ENCODE results near the gene APOH. TPM values are rescaled to one million over a fixed set of nuclear protein-coding genes. Genes with fewer than 3 reads are reported as not detected.

The APOH gene
- total RNA-seq, 4 donors from 2014 or later = not detected

- H3K27me3 ChIP-seq = no peaks in the 10 kb centered on the region
- intact Hi-C loops (cut with DNase I) = no loop called here
- DNase-seq = no peak
- no peak overlapping the region for H3K27ac ChIP-seq
- TF ChIP-seq, protein P1, sequence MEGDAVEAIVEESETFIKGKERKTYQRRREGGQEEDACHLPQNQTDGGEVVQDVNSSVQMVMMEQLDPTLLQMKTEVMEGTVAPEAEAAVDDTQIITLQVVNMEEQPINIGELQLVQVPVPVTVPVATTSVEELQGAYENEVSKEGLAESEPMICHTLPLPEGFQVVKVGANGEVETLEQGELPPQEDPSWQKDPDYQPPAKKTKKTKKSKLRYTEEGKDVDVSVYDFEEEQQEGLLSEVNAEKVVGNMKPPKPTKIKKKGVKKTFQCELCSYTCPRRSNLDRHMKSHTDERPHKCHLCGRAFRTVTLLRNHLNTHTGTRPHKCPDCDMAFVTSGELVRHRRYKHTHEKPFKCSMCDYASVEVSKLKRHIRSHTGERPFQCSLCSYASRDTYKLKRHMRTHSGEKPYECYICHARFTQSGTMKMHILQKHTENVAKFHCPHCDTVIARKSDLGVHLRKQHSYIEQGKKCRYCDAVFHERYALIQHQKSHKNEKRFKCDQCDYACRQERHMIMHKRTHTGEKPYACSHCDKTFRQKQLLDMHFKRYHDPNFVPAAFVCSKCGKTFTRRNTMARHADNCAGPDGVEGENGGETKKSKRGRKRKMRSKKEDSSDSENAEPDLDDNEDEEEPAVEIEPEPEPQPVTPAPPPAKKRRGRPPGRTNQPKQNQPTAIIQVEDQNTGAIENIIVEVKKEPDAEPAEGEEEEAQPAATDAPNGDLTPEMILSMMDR (IDR thresholded peaks at IDR 0.05) = no peak
- no peak for TF ChIP-seq POLR2A (IDR thresholded peaks at IDR 0.05)
- peaks cover 0 to 20% (median 0%) of the 10 kb centered on the region in 3 donors for H3K4me1 ChIP-seq
- peaks cover 0 to 7% (median 0%) of the 10 kb centered on the region in 3 donors for H3K9me3 ChIP-seq
- no peak overlapping the region for H3K4me3 ChIP-seq
- H3K36me3 ChIP-seq = no peaks in the 10 kb centered on the region
These were observed 44.3 kb upstream of the APOH start for GRCh38 chr17:66273586-66273848.

- intact Hi-C loops (cut with DNase I) = no loop called here
- no peak for TF ChIP-seq POLR2A (IDR thresholded peaks at IDR 0.05)
- TF ChIP-seq, protein P1 (IDR thresholded peaks at IDR 0.05) = no peak
These were observed 43.8 kb upstream of the APOH start for GRCh38 chr17:66272811-66273585.

DNA sequence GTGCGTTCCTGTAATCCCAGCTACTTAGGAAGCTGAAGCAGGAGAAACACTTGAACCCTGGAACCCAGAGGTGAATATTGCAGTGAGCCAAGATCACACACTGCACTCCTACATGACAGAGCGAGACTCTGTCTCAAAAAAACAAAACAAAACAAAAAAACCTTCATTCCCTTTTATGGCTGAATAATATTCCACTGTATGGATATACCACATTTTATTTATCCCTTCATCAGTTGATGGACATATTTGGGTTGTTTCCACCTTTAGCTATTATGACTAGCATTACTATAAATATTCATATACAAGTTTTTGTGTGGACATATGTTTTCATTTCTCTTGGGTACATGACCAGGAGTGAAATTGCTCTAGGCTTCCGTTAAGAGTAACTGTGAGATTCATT lies 42.3 kb upstream of the APOH start:
- WGBS, 2 donors = 90 to 100% methylated on average over 3 of the region's 3 CpGs
- Histone ChIP-seq H3K27ac (no peak overlapping the region), H3K4me1 (peaks cover 0 to 20% (median 0%) of the 10 kb centered on the region in 3 donors), H3K4me3 (no peak overlapping the region), H3K9me3 (peaks cover 0 to 7% (median 0%) of the 10 kb centered on the region in 3 donors), H3K27me3 (no peaks in the 10 kb centered on the region), H3K36me3 (no peaks in the 10 kb centered on the region)
- intact Hi-C loops (cut with DNase I) = no loop called here
- TF ChIP-seq, protein P1 (IDR thresholded peaks at IDR 0.05) = no peak
- no peak for TF ChIP-seq POLR2A (IDR thresholded peaks at IDR 0.05)
- DNase-seq = no peak

More at GRCh38 chr17:66272811-66273585, 43.8 kb upstream of the APOH start:
- DNase-seq = no peak
- peaks cover 0 to 7% (median 0%) of the 10 kb centered on the region in 3 donors for H3K9me3 ChIP-seq
- no peaks in the 10 kb centered on the region for H3K36me3 ChIP-seq
- H3K4me3 ChIP-seq = no peak overlapping the region
- H3K4me1 ChIP-seq = peaks cover 0 to 20% (median 0%) of the 10 kb centered on the region in 3 donors
- 38 to 42% methylated on average over 5 of the region's 5 CpGs for WGBS, 2 donors
- H3K27me3 ChIP-seq = no peaks in the 10 kb centered on the region
- no peak overlapping the region for H3K27ac ChIP-seq

DNA sequence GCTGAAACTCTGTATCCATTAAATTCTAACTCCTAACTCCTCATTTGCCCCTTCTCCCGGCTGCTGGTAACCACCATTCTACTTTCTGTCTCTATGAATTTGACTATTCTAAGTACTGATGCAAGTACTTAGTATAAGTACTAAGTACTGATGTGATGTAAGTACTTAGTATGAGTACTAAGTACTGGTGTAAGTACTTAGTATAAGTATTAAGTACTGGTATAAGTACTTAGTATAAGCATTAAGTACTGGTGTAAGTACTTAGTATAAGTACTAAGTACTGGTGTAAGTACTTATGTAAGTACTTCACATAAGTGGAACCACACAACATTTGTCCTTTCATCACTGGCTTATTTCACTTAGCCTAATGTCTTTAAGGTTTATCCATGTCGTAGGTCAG lies 40.9 kb upstream of the APOH start:
- no peak for TF ChIP-seq POLR2A (IDR thresholded peaks at IDR 0.05)
- TF ChIP-seq, protein P1 (IDR thresholded peaks at IDR 0.05) = no peak
- H3K27me3 ChIP-seq = no peaks in the 10 kb centered on the region
- H3K9me3 ChIP-seq = peaks cover 0 to 7% (median 0%) of the 10 kb centered on the region in 3 donors
- no peak for DNase-seq
- no peaks in the 10 kb centered on the region for H3K36me3 ChIP-seq
- H3K27ac ChIP-seq = no peak overlapping the region
- 84 to 88% methylated on average over 2 of the region's 2 CpGs for WGBS, 2 donors
- H3K4me3 ChIP-seq = no peak overlapping the region
- intact Hi-C loops (cut with DNase I) = no loop called here
- peaks cover 0 to 12% (median 0%) of the 10 kb centered on the region in 3 donors for H3K4me1 ChIP-seq

- Histone ChIP-seq H3K4me3 (no peak overlapping the region), H3K27me3 (no peaks in the 10 kb centered on the region), H3K36me3 (no peaks in the 10 kb centered on the region), H3K27ac (no peak overlapping the region), H3K4me1 (peaks cover 0 to 10% (median 0%) of the 10 kb centered on the region in 3 donors), H3K9me3 (peaks cover 0 to 7% (median 0%) of the 10 kb centered on the region in 3 donors)
- TF ChIP-seq, protein P1 (IDR thresholded peaks at IDR 0.05) = no peak
- no peak for TF ChIP-seq POLR2A (IDR thresholded peaks at IDR 0.05)
- DNase-seq = no peak
- intact Hi-C loops (cut with DNase I) = no loop called here
- WGBS, 2 donors = 18 to 43% methylated on average over 8 of the region's 8 CpGs
These were observed 39.2 kb upstream of the APOH start for GRCh38 chr17:66268247-66268927.

All from esophagus squamous epithelium (tissue), 5 donors.